Posterior vena cava (tissue), 2 donors: ENCODE results near the gene MACROD1. TPM values are rescaled to one million over a fixed set of nuclear protein-coding genes. Genes with fewer than 3 reads are reported as not detected.
"Not testable (repeated sequence)": the region's sequence is repeated elsewhere in the genome, so short reads cannot be mapped to it uniquely, and the experiment has no call there.

Source experiments
- DNase-seq: peaks from one replicate; pipeline ENCODE4 v3.0.0-alpha.2; 2020; ENCODE audit warnings: low spot score
- intact Hi-C, 2 donors: fragments of 100-400 bp; cut with DNase I; formaldehyde crosslinking; loops; one replicate each; pipeline versions ENCODE4 v1.14.1 to v1.14.2; 2022 to 2023
- total RNA-seq, 2 donors: library from RNA; stranded (reverse); fragmentation: NEBNext Ultra II Directional; extraction: Animal tissue kit (Norgen Biotek cat#: 25700); gene quantifications; one replicate each; pipeline ENCODE4 v1.2.1, GENCODE V29; 2021
- donor health status: DM: yes; HTN: yes; CAD: no.
- donor health status: DM: yes; HTN: yes; CAD: no.

Gene MACROD1
- total RNA-seq, 2 donors from 2014 or later = 15.9 to 16.8 TPM

GRCh38 chr11:64000026-64000739, 165.7 kb downstream of the MACROD1 start:
- peak; percentile 90 for DNase-seq
- intact Hi-C loops = loop anchor here (2.0 to 5.0 kb wide), 2 partner anchors 149 to 303 kb away; no protein-coding TSS in a partner anchor

DNA sequence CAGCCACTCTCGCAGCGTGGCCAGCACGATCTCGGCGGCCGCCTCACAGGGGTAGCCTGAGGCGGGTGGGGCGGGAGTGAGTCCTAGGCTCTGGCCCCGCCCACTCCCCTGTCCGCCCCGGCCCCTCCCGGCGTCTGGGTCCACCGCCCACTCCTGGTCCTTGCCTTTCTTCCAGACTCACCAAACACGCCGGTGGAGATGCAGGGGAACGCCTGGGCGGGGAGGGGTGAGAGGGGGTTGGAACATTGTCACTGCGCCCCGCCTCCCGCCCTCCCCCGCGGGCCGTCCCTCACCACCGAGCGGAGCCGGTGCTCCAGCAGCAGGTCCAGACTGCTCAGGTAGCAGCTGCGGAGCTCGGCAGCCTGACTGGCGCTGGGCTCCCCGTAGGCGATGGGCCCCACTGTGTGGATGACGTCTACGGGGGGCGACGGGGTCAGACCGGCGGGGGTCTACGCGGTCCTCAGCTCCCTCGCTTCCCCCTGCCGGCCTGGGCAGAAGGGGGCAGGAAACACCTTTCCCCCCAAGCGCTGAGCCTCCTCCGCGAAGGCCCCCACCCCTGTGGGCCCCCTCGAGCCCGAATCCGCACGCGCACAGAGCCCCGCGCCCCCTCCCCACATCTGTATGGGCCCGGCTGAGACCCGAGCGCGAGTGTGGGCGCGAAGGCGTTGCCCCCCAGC, 166.4 kb downstream of the MACROD1 start:
- DNase-seq = no peak
- intact Hi-C loops = loop anchor here (2.0 to 5.0 kb wide), 2 partner anchors 149 to 302 kb away; no protein-coding TSS in a partner anchor

GRCh38 chr11:63998558-63999348, 167.2 kb downstream of the MACROD1 start:
- intact Hi-C loops = no loop called here
- DNase-seq = no peak

GRCh38 chr11:63997801-63998337, 168.0 kb downstream of the MACROD1 start:
- intact Hi-C loops = no loop called here
- DNase-seq = no peak

GRCh38 chr11:63997104-63997700, 168.7 kb downstream of the MACROD1 start:
- DNase-seq = no peak
- intact Hi-C loops = no loop called here

GRCh38 chr11:63996512-63996911, 169.4 kb downstream of the MACROD1 start:
- no peak for DNase-seq
- intact Hi-C loops = no loop called here

GRCh38 chr11:63993993-63994392, 171.9 kb downstream of the MACROD1 start:
- DNase-seq = no peak
- intact Hi-C loops = no loop called here

DNA sequence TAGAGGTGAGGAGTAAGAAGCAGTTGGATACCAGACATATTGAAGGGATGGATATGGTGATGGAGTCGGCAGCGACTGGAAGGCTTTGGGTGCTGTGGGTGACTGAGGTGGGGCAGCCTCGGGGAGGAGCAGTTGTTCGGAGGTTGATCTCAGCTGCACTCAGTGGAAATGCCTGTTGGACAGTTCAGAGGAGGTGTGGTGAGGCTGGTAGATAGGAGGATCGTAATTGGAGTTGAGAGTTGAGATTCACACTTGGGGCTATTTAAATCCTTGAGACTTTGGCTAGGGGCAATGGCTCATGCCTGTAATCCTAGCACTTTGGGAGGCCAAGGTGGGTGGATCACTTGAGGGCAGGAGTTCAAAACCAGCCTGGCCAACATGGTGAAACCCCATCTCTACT, 172.8 kb downstream of the MACROD1 start:
- intact Hi-C loops = no loop called here

DNA sequence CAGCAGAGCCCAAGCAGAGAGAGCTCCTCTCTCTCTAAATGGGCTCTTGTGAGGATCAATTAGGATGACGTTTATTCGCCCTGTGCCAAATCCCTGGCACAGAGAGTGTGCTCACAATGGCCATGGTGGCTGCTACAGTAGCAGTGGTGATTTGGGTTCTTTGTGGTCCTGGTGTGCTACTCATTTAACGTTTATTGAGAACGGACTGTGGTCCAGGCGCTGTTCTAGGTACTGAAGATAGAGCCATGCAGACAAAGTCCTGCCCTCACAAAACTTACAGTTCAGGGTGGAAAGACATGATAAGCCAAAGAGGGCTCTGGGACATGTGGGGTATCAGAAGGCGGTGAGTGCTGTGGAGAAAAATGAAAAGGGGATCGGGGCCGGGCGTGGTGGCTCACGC, 174.4 kb downstream of the MACROD1 start:
- intact Hi-C loops = no loop called here
- no peak for DNase-seq

More for the DNA sequence above, 172.8 kb downstream of the MACROD1 start:
- no peak for DNase-seq

DNA sequence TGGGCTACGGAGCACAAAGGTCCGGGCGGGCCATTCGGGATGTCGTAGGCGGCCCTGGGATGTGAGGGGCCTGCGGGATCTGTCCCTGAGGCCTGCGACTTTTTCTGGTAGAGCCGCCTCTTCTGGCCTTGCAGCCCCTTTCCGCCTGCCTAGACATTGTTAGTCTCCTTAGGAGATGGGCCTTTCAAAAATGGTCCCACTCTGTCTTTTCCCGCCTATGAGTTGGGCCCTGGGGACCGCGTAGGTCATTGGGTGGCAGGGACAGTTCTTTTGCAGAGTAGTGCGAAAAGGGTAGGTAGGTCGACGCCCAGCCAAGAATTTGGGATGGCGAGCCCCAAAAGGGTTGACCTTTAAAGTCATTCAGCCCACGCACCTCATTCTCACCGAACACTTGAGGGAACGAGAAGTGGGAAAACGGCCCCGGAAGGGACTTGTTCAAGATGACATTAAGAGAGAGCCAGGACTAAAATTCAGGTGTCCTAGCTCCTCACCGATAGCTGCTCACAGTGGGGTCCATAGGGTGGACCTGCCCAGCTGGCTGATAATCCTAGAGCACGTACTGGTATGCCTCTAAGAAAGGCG, 178.9 kb downstream of the MACROD1 start:
- DNase-seq = no peak
- intact Hi-C loops = no loop called here

- DNase-seq = peak; percentile 96
- intact Hi-C loops = no loop called here
Observed at GRCh38 chr11:63986156-63986931, 179.6 kb downstream of the MACROD1 start, which contains the start of gene OTUB1. Gene OTUB1, plus strand, starts transcription at chr11:63986438. Its CDS starts 19 bp downstream, at chr11:63986457.

DNA sequence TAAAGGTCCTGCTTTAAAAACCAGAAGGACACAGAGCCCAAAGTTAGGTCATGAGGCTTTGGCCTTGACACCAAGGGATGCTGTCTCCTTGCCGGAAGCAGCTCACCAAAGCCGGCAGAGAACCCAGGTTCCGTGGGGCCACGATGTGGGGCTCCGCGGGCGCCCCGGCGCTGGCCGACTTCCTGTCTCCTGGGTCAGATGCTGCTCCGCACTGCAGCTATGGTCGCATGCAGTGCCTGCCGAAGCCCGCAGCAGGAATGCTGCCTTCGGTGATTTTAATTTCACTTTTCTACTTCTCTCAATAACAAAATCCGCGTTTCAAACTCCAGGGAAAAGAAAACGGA, 180.1 kb downstream of the MACROD1 start:
- intact Hi-C loops = no loop called here
- DNase-seq = no peak

GRCh38 chr11:63979426-63979825, 186.5 kb downstream of the MACROD1 start:
- no peak for DNase-seq
- intact Hi-C loops = no loop called here

DNA sequence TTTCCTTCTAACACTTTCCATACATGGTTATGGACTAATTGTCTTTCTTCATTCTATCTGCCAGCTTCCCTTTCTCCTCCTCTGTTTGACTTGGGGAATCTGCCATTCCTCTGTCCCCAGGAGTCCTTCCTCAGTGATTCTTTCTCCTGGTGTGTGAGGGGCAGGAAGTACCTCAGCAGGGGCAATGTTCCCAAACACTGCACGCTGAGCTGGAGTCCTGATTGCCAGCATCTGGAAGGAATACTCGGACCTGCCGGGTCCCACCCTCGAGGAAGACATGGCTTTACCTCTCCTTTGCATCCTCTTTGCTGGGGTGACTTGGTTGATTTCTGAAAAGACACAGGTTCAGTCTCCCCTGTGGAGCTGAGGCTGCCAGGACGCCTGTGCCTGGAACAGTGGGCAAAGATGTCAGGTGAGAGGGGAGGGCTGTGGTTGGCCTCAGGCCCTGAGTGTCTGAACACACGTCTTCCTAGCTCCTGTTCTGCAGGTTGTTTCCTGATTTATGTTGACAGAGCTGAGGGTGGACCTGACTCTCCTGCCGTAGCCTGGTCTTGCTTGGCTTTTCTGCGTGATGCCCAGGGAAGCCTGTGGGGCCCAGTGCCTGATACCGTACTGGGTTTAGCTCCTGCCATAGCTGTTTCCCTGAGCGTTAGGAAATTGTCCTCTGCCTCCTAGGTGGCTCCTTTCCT, 187.2 kb downstream of the MACROD1 start:
- intact Hi-C loops = no loop called here
- no peak for DNase-seq

GRCh38 chr11:63974259-63975143, 191.4 kb downstream of the MACROD1 start, which contains the start of gene COX8A:
Gene COX8A, plus strand, starts transcription at chr11:63974620. Its CDS starts 61 bp downstream, at chr11:63974681.
- intact Hi-C loops = loop anchor here in 1 of 2 donors (5.0 kb wide), 1 partner anchor 1048 kb away; no protein-coding TSS in a partner anchor
- peak; percentile 99 for DNase-seq

DNA sequence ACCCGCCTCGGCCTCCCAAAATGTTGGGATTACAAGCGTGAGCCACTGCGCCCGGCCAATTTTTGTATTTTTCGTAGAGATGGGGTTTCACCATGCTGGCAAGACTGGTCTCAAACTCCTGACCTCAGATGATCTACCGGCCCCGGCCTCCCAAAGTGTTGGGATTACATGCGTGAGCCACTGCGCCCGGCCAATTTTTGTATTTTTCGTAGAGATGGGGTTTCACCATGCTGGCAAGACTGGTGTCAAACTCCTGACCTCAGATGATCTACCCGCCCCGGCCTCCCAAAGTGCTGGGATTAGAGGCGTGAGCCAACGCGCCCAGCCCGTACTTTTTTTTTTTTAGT, 192.0 kb downstream of the MACROD1 start:
- intact Hi-C loops = loop anchor here in 1 of 2 donors (5.0 kb wide), 1 partner anchor 1048 kb away; no protein-coding TSS in a partner anchor

More for the DNA sequence above, 192.0 kb downstream of the MACROD1 start:
- not testable (repeated sequence) for DNase-seq
